ENCODE measurements around the gene CMTM5.
A peak's percentile ranks its signal among the peaks of the same experiment; 100 is the strongest.

The CMTM5 gene

DNA sequence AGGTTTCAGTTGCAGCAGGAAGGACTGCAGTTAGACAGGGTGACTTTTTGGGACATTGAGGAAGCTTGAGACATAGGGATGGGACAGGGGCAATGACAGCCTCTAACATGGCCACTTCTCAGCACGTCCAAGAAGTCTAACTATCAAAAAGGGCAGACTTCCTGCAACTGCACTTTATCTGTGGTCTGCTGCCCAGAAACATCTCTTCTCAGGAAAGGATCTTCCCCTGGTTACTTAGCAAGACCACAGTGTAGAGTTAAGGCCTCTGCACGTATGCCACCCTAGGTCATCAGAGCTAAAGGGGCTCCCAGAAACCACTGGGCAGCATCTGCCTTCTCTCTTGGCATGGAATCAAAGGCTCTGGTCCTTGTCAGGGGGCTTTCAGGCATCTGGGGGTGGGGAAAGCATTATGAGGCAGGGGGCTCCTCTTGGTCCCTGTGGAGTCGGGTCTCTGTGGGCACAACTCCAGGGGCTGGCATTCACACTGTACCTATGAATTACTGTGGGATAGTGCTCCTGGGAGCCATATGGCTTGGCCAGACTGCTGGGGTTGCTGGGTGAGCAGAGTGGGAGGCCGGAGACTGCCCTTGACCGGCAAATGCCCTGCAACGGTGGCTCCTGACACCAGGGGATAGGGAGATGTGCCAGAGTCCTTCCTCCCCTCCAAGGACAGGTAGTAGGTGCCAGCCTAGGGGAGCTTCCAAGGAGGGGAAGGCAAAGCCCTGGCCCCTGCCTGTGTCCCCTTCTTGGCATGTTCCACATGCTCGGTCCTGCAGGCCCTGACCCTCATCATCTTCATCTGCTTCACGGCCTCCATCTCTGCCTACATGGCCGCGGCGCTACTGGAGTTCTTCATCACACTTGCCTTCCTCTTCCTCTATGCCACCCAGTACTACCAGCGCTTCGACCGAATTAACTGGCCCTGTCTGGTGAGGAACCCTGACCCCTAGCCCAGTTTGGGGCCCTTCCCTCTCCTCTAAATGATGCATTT is 1.0 kb downstream of the CMTM5 start:
- POLR2A ChIA-PET = no interaction called here
- DNase-seq = peak; percentile 36 to 69 (median 56)
- Histone ChIP-seq H3K4me1 (ENCODE audit: control extremely low read depth in 1 of 4, control insufficient read depth in 4 of 4, insufficient read depth in 4 of 4, low read length in 3 of 4) (peaks cover 0 to 21% (median 9%) of the 10 kb centered on the region in 4 experiments), H3K27ac (ENCODE audit: insufficient read depth in 1 of 2, low read depth in 1 of 2, low read length in 2 of 2, poor library complexity in 1 of 2, severe bottlenecking in 2 of 2) (no peak overlapping the region), H3K4me3 (ENCODE audit: control insufficient read depth in 1 of 7, extremely low read depth in 1 of 7, insufficient read depth in 4 of 7, low read depth in 2 of 7, low read length in 6 of 7) (no peak overlapping the region), H3K9me3 (ENCODE audit: control extremely low read depth in 1 of 5, control insufficient read depth in 4 of 5, insufficient read depth in 2 of 5, low read depth in 1 of 5, low read length in 4 of 5) (no peaks in the 10 kb centered on the region), H3K36me3 (ENCODE audit: control insufficient read depth in 4 of 4, insufficient read depth in 4 of 4, low read length in 3 of 4) (no peaks in the 10 kb centered on the region), H3K27me3 (replicated peaks in 2 of 5; ENCODE audit: control insufficient read depth in 4 of 5, insufficient read depth in 5 of 5, low read length in 4 of 5) (peaks cover 0 to 3% (median 0%) of the 10 kb centered on the region in 5 experiments)
- CTCF ChIA-PET = interaction anchor here (0.6 to 9.0 kb wide), 9 partner anchors 9 to 113 kb away, joined by 3 to 108 read pairs (median 4); partner anchors contain the start of gene PABPN1
- 87% methylated on average over 8 of the region's 14 CpGs for WGBS (ENCODE audit: insufficient coverage)

DNA sequence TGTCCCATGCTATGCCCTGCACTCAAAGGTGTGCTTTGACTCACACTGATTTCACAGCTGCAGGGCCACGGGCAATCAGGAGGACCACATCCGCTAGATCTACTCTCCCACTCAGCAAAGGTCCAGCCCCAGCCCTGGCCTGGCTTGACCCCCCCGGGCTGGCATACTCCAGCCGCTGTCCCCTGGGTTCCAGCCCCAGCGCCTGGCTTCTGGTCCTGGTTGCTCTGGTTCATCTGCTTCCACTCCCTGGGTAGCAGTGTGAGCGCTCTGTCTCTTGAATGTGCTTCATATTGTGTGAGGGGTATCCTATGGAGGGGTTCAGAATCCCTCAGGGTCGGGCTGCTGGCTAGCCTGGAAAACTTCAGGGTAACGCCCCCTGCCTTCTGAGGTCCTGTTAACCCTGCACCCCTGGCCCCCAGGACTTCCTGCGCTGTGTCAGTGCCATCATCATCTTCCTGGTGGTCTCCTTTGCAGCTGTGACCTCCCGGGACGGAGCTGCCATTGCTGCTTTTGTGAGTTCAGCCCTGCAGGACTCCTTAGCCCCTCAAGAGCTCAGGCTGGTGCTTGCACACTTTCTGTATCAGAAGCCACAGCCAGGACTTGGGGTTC is 1.9 kb downstream of the CMTM5 start:
- H3K36me3 ChIP-seq (ENCODE audit: control insufficient read depth in 4 of 4, insufficient read depth in 4 of 4, low read length in 3 of 4) = no peaks in the 10 kb centered on the region
- no peak overlapping the region for H3K27ac ChIP-seq (ENCODE audit: insufficient read depth in 1 of 2, low read depth in 1 of 2, low read length in 2 of 2, poor library complexity in 1 of 2, severe bottlenecking in 2 of 2)
- ChIA-PET CTCF (interaction anchor here (1.1 to 9.0 kb wide), 11 partner anchors 10 to 259 kb away, joined by 3 to 108 read pairs (median 27); partner anchors contain the start of genes PABPN1 and SLC22A17), POLR2A (no interaction called here)
- 86% methylated on average over 9 of the region's 11 CpGs for WGBS (ENCODE audit: insufficient coverage)
- DNase-seq = no peak
- no peak overlapping the region for H3K4me3 ChIP-seq (ENCODE audit: control insufficient read depth in 1 of 7, extremely low read depth in 1 of 7, insufficient read depth in 4 of 7, low read depth in 2 of 7, low read length in 6 of 7)
- no peaks in the 10 kb centered on the region for H3K9me3 ChIP-seq (ENCODE audit: control extremely low read depth in 1 of 5, control insufficient read depth in 4 of 5, insufficient read depth in 2 of 5, low read depth in 1 of 5, low read length in 4 of 5)
- peaks cover 0 to 24% (median 9%) of the 10 kb centered on the region in 4 experiments for H3K4me1 ChIP-seq (ENCODE audit: control extremely low read depth in 1 of 4, control insufficient read depth in 4 of 4, insufficient read depth in 4 of 4, low read length in 3 of 4)
- peaks cover 0 to 3% (median 0%) of the 10 kb centered on the region in 5 experiments for H3K27me3 ChIP-seq (replicated peaks in 2 of 5; ENCODE audit: control insufficient read depth in 4 of 5, insufficient read depth in 5 of 5, low read length in 4 of 5)

DNA sequence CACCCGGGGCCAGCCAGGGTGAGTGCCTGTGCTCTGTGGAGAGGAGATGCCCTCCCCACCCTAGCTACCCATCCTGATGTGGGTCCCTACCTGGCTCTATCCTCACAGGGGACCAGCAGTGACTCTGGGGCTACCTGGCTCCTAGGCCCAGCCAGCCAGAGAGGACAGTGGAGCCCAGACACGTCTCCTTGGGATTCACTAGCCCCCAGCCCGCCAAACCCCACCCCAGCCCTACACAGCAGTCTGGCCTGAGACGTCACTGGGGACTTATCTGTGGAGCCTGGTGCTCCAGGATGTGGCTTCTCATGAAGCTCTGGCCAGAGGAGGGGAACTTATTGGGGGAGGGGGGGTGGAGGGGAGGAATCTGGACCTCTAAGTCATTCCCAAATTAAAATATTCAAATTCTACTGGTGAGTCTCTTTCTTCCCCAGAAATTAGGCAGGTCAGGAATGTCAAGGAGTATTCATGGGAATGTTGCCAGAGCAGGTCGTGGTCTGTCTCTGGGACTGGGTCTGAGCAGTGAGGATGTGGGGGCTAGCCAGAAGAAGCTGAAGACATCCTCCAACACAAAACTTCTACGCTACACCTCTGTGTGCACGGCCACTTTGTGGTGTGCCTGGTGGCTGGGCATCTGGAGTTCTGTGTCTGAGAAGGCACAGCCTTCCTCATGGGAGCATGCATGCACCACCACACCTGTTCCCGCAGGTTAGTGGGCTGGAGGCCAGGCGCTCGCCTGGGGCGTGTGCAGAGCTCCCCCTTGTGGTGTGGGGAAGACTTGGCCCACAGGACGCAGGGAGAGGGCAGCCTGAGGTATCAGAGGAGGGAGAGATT is 2.7 kb downstream of the CMTM5 start:
- Histone ChIP-seq H3K27ac (ENCODE audit: insufficient read depth in 1 of 2, low read depth in 1 of 2, low read length in 2 of 2, poor library complexity in 1 of 2, severe bottlenecking in 2 of 2) (no peak overlapping the region), H3K27me3 (replicated peaks in 2 of 5; ENCODE audit: control insufficient read depth in 4 of 5, insufficient read depth in 5 of 5, low read length in 4 of 5) (peaks cover 0 to 3% (median 0%) of the 10 kb centered on the region in 5 experiments), H3K4me1 (ENCODE audit: control extremely low read depth in 1 of 4, control insufficient read depth in 4 of 4, insufficient read depth in 4 of 4, low read length in 3 of 4) (peaks cover 0 to 24% (median 9%) of the 10 kb centered on the region in 4 experiments), H3K9me3 (ENCODE audit: control extremely low read depth in 1 of 5, control insufficient read depth in 4 of 5, insufficient read depth in 2 of 5, low read depth in 1 of 5, low read length in 4 of 5) (no peaks in the 10 kb centered on the region), H3K36me3 (ENCODE audit: control insufficient read depth in 4 of 4, insufficient read depth in 4 of 4, low read length in 3 of 4) (no peaks in the 10 kb centered on the region), H3K4me3 (ENCODE audit: control insufficient read depth in 1 of 7, extremely low read depth in 1 of 7, insufficient read depth in 4 of 7, low read depth in 2 of 7, low read length in 6 of 7) (no peak overlapping the region)
- POLR2A ChIA-PET = interaction anchor here (1.2 to 1.4 kb wide), 2 partner anchors 57 to 78 kb away, joined by 4 to 5 read pairs; partner anchors contain the start of gene PPP1R3E
- 33% methylated on average over 9 of the region's 12 CpGs for WGBS (ENCODE audit: insufficient coverage)
- peak; percentile 46 to 68 (median 66) for DNase-seq
- CTCF ChIA-PET = interaction anchor here (0.8 to 9.0 kb wide), 35 partner anchors 8 to 260 kb away, joined by 3 to 108 read pairs (median 5); partner anchors contain the start of genes EFS, PABPN1 and SLC22A17

DNA sequence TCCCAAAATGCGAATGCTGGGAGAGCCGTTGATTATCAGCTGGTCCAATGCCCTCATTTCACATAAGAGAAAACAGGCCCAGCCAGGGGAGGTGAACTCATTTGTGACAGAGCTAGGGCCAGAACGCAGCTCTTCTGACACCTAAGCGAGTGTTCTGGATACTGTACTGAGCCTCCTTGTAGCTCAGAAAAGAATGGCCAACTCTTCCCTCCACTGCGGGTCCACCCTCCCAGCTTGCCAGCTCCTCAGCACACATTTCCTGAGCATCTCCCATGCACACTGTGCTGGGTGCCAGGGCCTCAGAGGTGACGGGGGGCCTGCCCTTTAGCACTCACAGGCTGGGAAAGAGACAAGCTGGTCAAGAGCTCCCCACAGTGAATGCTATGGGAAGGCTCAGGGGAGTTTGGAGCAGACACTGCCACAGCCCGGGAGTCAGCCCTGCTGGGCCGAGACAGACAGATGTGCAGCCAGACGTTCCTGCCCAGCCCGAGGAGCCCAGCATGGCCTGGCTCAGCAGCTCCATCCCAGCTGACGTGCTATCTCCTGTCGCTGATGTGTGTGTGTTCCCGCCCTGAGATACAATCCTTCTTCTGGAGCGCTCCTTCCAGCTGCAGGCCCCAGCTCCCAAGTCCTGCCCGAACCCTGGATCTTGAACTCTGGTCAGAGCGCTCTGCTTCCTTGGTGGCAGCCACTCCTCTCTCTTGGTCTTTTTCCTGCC is 3.5 kb downstream of the CMTM5 start:
- WGBS (ENCODE audit: insufficient coverage) = 87% methylated on average over 16 of the region's 16 CpGs
- DNase-seq = no peak
- peaks cover 0 to 3% (median 0%) of the 10 kb centered on the region in 5 experiments for H3K27me3 ChIP-seq (replicated peaks in 2 of 5; ENCODE audit: control insufficient read depth in 4 of 5, insufficient read depth in 5 of 5, low read length in 4 of 5)
- CTCF ChIA-PET = interaction anchor here (0.8 to 9.0 kb wide), 35 partner anchors 8 to 260 kb away, joined by 3 to 108 read pairs (median 5); partner anchors contain the start of genes EFS, PABPN1 and SLC22A17
- no peak overlapping the region for H3K27ac ChIP-seq (ENCODE audit: insufficient read depth in 1 of 2, low read depth in 1 of 2, low read length in 2 of 2, poor library complexity in 1 of 2, severe bottlenecking in 2 of 2)
- peaks cover 0 to 24% (median 9%) of the 10 kb centered on the region in 4 experiments for H3K4me1 ChIP-seq (ENCODE audit: control extremely low read depth in 1 of 4, control insufficient read depth in 4 of 4, insufficient read depth in 4 of 4, low read length in 3 of 4)
- POLR2A ChIA-PET = interaction anchor here (1.2 to 1.4 kb wide), 2 partner anchors 58 to 78 kb away, joined by 4 to 5 read pairs; partner anchors contain the start of gene PPP1R3E
- H3K36me3 ChIP-seq (ENCODE audit: control insufficient read depth in 4 of 4, insufficient read depth in 4 of 4, low read length in 3 of 4) = no peaks in the 10 kb centered on the region
- no peaks in the 10 kb centered on the region for H3K9me3 ChIP-seq (ENCODE audit: control extremely low read depth in 1 of 5, control insufficient read depth in 4 of 5, insufficient read depth in 2 of 5, low read depth in 1 of 5, low read length in 4 of 5)
- H3K4me3 ChIP-seq (ENCODE audit: control insufficient read depth in 1 of 7, extremely low read depth in 1 of 7, insufficient read depth in 4 of 7, low read depth in 2 of 7, low read length in 6 of 7) = no peak overlapping the region

DNA sequence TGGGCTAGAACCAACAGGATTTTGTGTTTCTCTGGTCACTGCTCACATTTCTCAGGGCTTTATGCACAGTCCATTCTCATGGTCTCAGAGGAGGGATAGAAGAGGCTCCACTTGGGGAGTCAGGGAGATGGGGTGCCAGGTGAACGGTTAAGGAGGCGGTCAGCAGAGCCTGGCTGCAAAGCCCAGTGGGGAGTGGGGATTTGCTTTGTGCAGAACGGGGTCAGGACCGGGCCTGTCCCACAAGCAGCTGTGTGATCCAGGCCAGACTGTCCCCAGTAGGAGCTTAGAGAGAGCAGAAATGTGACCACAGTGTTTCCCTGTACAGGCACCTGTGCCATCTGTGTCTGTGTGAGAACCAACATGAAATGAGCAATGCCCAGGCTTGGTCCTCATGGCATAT is 4.1 kb downstream of the CMTM5 start:
- 98% methylated on average over 4 of the region's 4 CpGs for WGBS (ENCODE audit: insufficient coverage)
- Histone ChIP-seq H3K4me3 (ENCODE audit: control insufficient read depth in 1 of 7, extremely low read depth in 1 of 7, insufficient read depth in 4 of 7, low read depth in 2 of 7, low read length in 6 of 7) (no peak overlapping the region), H3K36me3 (ENCODE audit: control insufficient read depth in 4 of 4, insufficient read depth in 4 of 4, low read length in 3 of 4) (no peaks in the 10 kb centered on the region), H3K9me3 (ENCODE audit: control extremely low read depth in 1 of 5, control insufficient read depth in 4 of 5, insufficient read depth in 2 of 5, low read depth in 1 of 5, low read length in 4 of 5) (no peaks in the 10 kb centered on the region), H3K4me1 (ENCODE audit: control extremely low read depth in 1 of 4, control insufficient read depth in 4 of 4, insufficient read depth in 4 of 4, low read length in 3 of 4) (peaks cover 0 to 24% (median 9%) of the 10 kb centered on the region in 4 experiments), H3K27me3 (replicated peaks in 2 of 5; ENCODE audit: control insufficient read depth in 4 of 5, insufficient read depth in 5 of 5, low read length in 4 of 5) (peaks cover 0 to 3% (median 0%) of the 10 kb centered on the region in 5 experiments), H3K27ac (ENCODE audit: insufficient read depth in 1 of 2, low read depth in 1 of 2, low read length in 2 of 2, poor library complexity in 1 of 2, severe bottlenecking in 2 of 2) (no peak overlapping the region)
- ChIA-PET POLR2A (no interaction called here), CTCF (interaction anchor here (0.8 to 9.0 kb wide), 19 partner anchors 8 to 116 kb away, joined by 3 to 108 read pairs (median 7); partner anchors contain the start of genes EFS, PABPN1 and SLC22A17)
- no peak for DNase-seq

DNA sequence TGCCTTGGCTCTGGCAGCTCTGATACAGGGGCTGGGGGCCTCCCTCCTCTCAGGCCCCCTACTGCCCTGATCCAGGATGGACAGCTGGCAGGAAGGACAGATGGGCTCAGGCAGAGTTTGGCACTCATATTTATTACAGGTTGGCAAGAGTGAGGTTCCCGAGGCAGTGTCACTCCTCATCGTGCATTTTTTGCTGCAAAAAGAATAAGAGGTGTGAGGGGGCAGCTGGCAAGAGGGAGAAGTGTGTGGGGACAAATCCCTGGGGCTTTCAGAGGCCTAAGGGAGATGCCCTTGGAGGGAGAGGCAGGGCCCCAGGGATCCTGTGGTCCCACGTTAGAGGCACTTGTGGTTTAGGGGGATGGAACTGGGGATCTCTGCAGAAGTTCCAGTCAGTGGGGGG is 5.0 kb downstream of the CMTM5 start:
- Histone ChIP-seq H3K27ac (ENCODE audit: insufficient read depth in 1 of 2, low read depth in 1 of 2, low read length in 2 of 2, poor library complexity in 1 of 2, severe bottlenecking in 2 of 2) (no peak overlapping the region), H3K4me1 (ENCODE audit: control extremely low read depth in 1 of 4, control insufficient read depth in 4 of 4, insufficient read depth in 4 of 4, low read length in 3 of 4) (peaks cover 0 to 24% (median 9%) of the 10 kb centered on the region in 4 experiments), H3K27me3 (replicated peaks in 2 of 5; ENCODE audit: control insufficient read depth in 4 of 5, insufficient read depth in 5 of 5, low read length in 4 of 5) (peaks cover 0 to 3% (median 0%) of the 10 kb centered on the region in 5 experiments), H3K4me3 (ENCODE audit: control insufficient read depth in 1 of 7, extremely low read depth in 1 of 7, insufficient read depth in 4 of 7, low read depth in 2 of 7, low read length in 6 of 7) (no peak overlapping the region), H3K36me3 (ENCODE audit: control insufficient read depth in 4 of 4, insufficient read depth in 4 of 4, low read length in 3 of 4) (no peaks in the 10 kb centered on the region), H3K9me3 (ENCODE audit: control extremely low read depth in 1 of 5, control insufficient read depth in 4 of 5, insufficient read depth in 2 of 5, low read depth in 1 of 5, low read length in 4 of 5) (no peaks in the 10 kb centered on the region)
- ChIA-PET POLR2A (interaction anchor here (1.5 kb wide), 1 partner anchor 27 kb away, joined by 3 read pairs; no protein-coding TSS in a partner anchor), CTCF (interaction anchor here (0.8 to 9.0 kb wide), 14 partner anchors 10 to 117 kb away, joined by 3 to 108 read pairs (median 13); partner anchors contain the start of genes EFS and SLC22A17)
- WGBS (ENCODE audit: insufficient coverage) = 67% methylated on average over 1 of the region's 3 CpGs
- no peak for DNase-seq
